Retinal pigment epithelial cell (primary cell): ENCODE data around the gene NMS.

Experiments used
- DNase-seq: peaks from one replicate; pipeline ENCODE4 v3.0.0-alpha.2; 2010; ENCODE audit warnings: low read depth
- H3K4me3 ChIP-seq: 2 replicates; pipeline ENCODE4 v1.5.1; 2011; ENCODE audit warnings: mild to moderate bottlenecking, low read length, control low read depth, moderate library complexity
- TF ChIP-seq, protein P1 (sequence below): conservative IDR thresholded peaks from 2 replicates; pipeline ENCODE4 v1.5.1; 2011; ENCODE audit warnings: low read depth, low read length, control low read depth, inconsistent platforms

Gene NMS

DNA sequence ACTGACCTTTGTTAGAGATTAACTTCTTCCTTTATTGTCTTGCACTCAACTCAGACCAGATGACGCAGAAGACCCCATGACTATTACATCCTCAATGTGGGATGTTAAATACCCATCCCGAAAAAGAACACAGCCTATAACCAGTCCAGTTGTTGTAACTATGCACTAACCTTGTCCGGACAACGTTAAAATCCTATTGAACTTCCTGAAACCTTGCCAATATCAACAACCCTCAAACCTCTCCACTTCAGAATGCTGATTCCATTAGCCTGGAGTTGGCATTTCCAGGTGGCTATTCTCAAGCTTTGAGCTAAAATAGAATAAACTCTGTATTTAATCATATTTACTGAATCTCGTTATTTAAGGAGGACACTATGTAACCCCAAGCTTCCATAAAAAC, 13.6 kb downstream of the NMS start:
- TF ChIP-seq, protein P1, sequence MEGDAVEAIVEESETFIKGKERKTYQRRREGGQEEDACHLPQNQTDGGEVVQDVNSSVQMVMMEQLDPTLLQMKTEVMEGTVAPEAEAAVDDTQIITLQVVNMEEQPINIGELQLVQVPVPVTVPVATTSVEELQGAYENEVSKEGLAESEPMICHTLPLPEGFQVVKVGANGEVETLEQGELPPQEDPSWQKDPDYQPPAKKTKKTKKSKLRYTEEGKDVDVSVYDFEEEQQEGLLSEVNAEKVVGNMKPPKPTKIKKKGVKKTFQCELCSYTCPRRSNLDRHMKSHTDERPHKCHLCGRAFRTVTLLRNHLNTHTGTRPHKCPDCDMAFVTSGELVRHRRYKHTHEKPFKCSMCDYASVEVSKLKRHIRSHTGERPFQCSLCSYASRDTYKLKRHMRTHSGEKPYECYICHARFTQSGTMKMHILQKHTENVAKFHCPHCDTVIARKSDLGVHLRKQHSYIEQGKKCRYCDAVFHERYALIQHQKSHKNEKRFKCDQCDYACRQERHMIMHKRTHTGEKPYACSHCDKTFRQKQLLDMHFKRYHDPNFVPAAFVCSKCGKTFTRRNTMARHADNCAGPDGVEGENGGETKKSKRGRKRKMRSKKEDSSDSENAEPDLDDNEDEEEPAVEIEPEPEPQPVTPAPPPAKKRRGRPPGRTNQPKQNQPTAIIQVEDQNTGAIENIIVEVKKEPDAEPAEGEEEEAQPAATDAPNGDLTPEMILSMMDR = no peak
- H3K4me3 ChIP-seq = no peak overlapping the region
- DNase-seq = no peak

DNA sequence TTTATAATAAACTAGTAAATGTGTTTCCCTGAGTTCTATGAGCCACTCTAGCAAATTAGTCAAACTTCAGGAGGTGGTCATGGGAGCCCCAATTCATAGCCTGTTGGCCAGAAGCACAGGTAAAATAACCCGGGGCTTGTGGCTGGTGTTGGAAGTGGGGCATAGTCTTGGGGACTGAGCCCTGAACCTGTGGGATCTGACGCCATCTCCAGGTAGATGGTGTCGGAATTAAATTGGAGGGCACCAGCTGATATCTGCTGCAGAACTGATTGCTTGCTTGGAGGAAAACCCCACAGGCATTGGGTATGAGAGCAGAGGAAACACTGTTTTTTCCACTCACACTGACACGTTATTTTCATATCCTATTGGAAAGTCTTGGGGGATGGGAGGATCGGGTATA, 14.1 kb downstream of the NMS start:
- H3K4me3 ChIP-seq = no peak overlapping the region
- TF ChIP-seq, protein P1 = no peak
- no peak for DNase-seq

DNA sequence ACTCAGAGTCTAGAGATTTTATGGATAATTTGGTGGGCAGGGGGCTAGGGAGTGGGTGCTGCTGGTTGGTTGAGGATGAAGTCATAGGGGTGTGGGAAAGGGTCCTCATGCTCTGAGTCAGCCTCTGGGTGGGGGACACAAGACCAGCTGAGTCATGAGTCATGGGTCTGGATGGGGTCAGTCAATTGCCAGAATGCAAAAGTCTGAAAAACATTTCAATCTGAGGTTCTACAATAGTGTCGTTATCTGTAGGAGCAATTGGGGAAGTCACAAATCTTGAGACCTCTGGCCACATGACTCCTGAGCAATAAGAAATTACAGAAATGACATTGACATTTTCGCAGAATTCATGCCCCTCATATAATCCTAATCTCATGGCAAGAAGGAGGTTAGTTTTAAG, 15.1 kb downstream of the NMS start:
- no peak for DNase-seq
- TF ChIP-seq, protein P1 = no peak
- no peak overlapping the region for H3K4me3 ChIP-seq

DNA sequence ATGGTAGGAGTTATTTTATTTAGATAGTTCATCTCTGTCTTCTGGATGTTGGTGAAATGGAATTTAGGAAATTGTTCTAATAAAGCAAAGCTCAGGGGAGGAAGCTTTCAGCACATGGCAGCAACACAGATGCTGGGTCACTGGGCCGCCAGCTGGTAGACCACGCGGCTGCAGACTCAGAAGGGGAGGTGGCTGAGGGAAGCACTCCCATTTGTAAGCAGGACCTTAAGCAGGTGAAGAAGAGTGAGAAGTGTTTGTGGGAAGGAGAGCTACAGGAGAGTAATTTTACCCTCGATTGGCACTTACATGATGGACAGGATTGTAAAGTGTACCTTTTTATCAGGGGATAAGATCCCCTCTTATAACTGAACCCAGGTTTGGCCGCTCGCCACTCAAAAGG, 24.4 kb downstream of the NMS start:
- TF ChIP-seq, protein P1 = no peak
- H3K4me3 ChIP-seq = no peak overlapping the region
- no peak for DNase-seq

DNA sequence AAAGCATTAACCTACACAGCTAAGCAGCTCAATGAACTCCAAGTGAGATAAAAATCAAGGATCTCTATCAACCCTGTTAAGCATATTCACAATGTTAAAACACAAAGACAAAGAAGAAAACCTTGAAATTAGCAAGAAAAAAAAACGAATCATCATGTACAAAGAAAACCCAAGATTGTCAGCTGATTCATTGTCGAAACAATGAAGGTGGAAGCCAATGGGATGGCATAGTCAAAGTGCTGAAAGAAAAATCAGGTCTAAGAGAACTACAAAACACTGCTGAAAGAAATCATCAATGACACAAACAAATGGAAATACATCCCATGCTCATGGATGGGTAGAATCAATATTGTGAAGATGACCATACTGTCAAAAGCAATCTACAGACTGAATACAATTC, 32.5 kb downstream of the NMS start:
- no peak for DNase-seq
- no peak overlapping the region for H3K4me3 ChIP-seq

DNA sequence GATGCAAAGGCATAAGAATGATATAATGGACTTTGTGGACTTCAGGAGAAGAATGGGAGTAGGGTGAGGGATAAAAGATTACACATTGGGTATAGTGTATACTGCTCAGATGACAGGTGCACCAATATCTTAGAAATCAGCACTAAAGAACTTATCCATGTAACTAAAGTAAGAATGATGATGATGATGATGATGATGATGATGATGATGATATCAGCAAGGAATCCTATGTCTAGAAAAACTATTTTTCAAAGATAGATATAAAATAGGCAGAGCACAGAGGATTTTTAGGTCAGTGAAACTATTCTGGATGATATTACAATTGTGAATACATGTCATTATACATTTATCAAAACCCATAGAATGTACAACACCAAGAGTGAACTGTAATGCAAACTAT, 34.3 kb downstream of the NMS start:
- H3K4me3 ChIP-seq = no peak overlapping the region
- DNase-seq = no peak
- TF ChIP-seq, protein P1 = no peak

More for the DNA sequence above, 32.5 kb downstream of the NMS start:
- TF ChIP-seq, protein P1 = no peak

DNA sequence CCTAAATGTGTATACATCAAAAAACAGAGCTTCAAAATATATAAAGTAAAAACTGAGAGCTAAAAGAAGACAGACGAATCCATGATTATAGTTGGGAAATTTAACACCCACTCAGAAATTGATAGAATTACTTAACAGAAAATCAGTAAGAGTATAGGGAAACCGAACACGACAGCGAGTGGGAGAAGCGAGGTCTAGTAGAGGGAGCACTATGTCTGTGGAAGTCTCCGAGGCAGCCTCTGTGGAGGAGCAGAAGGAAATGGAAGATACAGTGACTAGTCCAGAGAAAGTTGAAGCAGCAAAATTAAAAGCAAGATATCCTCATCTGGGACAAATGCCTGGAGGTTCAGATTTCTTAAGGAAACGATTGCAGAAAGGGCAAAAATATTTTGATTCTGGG, 38.8 kb downstream of the NMS start:
- H3K4me3 ChIP-seq = no peak overlapping the region
- TF ChIP-seq, protein P1 = no peak
- no peak for DNase-seq
